Glomerular endothelial cell (primary cell): Measurements from ENCODE around the gene CYP4F2. TPM values are rescaled to one million over a fixed set of nuclear protein-coding genes. Genes with fewer than 3 reads are reported as not detected.
"Not testable (repeated sequence)": the region's sequence is repeated elsewhere in the genome, so short reads cannot be mapped to it uniquely, and the experiment has no call there.

ENCODE experiments used
- DNase-seq: peaks from one replicate; pipeline ENCODE4 v3.0.0-alpha.2; 2011; ENCODE audit warnings: low read depth, low spot score; ENCODE audit errors: extremely low read depth
- total RNA-seq: library from RNA; depleted of rRNA; stranded (reverse); fragments of >200 nt; gene quantifications from 2 replicates; pipeline ENCODE4 v1.2.3, GENCODE V29; 2015

The CYP4F2 gene
- total RNA-seq, 1 donor from 2014 or later = not detected

DNA sequence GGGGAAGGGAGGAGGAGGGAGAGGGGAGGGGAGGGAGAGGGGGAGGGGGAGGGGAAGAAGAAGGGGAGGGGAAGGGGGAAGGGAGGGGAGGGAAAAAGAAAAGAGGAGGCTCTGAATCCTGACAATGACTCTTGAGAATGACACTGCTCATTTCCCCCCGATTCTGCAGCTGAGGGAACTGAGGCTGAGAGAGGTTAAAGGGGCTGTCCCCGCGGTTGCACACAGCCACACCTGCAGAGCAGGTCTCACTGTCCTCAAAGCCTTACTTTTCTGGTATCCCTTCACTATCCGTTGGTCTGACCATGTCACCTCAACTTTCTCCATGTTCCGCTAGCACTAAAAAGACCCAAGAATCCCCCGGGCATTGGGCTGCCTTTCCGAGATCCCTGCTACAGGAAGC, 35.4 kb downstream of the CYP4F2 start:
- DNase-seq = no peak

DNA sequence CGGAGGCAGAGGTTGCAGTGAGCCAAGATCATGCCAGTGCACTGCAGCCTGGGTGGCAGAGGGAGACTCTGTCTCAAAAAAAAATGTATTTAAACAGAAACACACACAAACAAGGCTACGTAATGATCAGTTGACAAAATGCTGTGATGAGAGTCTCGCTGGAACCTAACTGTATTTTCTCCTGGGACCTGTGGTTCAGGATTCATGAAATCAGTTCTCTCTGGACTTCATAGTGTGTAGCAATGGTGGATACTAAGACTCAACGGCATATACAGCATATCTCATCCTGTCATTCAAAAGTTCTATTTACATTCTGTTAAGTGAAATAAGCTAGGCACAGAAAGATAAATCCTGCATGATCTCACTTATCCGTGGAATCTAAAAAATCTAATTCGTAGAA, 37.4 kb downstream of the CYP4F2 start:
- no peak for DNase-seq

DNA sequence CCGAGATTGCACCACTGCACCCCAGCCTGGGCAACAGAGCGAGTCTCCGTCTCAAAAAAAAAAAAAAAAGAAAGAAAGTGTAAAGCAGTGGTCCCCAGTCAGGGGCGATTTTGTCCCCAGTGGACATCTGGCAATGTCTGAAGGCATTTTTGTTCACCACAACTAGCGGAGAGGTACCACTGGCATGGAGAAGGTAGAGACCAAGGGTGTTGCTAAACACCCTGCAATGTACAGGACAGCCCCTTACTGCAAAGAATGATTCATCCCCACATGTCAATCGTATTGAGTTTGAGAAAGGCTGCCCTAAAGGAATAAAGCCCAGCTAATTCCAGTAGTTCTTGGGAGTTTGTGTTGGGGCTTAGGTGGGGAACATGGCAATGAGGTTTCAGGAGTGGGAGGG, 38.7 kb downstream of the CYP4F2 start:
- no peak for DNase-seq

DNA sequence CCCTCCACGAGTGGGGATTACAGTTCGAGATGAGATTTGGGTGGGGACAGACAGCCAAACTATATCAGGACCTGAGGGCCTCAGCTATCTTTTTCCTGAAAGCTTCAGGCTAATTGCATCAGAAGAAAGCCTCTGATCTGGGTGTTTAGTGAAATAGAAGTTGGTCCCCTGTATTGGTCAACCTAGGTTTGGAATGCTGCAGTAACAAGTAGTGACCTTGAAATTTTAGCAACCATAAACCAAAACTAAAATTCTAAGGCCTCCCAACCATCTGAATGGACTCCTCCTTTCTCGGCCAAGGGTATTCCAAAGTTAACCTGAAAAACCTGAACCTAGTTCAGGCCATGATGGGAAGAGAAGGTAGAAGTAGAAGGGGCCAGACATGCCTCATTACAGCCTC, 47.5 kb downstream of the CYP4F2 start:
- no peak for DNase-seq

DNA sequence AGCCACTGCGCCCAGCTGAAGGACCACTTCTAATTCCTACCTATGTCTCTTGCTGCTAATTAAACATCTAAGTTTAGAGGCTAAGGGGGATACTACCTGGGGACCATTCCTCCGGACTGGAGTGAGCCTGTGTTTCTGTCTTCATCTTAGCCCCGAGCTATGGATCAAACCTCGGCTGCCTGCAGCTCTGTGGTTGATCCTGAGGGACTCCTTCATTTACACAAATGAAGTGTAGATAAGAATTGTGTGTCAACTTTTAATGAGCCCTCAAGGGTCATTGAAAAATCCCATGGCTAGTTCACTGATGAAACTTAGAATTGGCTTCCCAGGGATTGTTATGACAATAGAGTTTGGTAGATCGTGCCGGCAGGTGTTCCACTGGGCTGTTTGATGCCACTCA, 51.0 kb downstream of the CYP4F2 start:
- DNase-seq = no peak

DNA sequence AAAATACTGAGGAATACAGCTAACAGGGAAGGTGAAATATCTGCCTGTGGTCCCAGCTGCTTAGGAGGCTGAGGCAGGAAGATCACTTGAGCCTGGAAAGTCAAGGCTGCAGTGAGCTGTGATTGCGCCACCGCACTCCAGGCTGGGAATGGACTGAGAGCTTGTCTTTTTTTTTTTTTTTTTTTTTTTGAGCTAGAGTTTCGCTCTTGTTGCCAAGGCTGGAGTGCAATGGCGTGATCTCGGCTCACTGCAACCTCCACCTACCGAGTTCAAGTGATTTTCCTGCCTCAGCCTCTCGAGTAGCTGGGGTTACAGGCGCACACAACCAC, 54.0 kb downstream of the CYP4F2 start:
- not testable (repeated sequence) for DNase-seq

DNA sequence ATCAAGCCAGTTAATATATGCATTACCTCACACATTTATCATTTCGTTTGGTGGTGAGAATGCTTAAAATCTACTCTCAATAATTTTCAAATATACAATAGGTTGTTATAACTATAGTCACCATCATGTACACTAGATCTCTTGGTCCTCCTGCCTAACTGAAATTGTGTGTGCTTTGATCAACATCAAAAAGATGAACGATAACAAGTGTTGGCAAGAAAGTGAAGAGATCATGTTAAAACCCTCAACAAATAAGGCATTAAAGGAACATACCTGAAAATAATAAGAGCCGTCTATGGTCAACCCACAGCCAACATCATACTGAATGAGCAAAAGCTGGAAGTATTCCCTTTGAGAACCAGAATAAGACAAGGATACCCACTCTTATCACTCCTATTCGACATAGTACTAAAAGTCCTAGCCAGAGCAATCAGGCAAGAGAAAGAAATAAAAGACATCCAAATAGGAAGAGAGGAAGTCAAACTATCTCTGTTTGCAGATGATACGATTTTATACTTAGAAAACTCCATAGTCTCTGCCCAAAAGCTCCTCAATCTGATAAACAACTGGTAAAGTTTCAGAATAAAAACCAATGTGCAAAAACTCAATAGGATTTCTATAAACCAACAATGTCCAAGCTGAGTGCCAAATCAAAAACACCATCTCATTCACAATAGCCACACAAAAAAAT, 54.5 kb downstream of the CYP4F2 start:
- no peak for DNase-seq

DNA sequence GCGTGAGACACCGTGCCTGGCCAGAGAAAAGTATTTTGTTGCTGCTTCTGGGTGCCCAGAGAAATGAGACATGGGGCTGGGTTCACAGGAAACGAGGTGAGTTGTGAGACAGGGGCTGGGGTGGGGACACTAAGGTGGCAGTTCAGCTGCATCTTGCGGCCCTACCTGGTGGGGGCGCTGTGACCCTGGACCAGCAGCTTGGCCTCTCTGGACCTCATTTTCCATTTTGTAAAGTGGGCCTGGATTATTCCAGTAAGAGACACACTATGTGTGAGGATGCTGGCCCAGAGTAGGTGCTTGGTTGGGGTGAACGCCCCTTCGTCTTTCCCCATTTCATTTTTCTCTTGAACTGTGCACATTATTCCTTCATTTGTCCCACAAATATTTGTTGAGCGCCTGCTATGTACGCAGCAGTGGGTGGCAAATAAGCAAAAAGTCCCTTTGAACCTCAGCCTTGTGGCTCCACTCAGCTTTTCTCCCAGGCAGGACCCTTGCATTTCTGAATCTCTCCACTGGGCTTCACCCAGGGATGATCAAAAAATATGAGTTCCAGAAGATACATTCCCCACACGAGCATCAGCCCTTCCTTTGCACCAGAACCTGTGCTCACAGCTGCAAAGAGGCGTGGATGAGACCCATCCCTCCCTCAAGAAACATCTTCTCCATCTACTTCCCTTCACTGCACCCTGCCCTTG, 55.9 kb downstream of the CYP4F2 start:
- no peak for DNase-seq

DNA sequence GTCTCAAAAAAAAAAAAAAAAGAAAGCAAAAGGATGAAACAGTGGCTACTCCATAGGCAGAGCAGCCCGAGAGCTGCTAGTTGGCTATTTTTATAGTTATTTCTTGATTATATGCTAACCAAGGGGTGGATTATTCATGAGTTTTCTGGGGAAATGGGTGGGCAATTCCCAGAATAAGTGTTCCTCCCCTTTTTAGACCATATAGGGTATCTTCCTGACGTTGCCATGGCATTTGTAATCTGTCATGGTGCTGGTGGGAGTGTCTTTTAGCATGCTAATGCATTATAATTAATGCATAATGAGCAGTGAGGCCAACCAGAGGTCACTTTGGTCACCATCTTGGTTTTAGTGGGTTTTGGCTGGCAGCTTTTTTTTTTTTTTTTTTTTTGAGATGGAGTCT, 57.0 kb downstream of the CYP4F2 start:
- no peak for DNase-seq

DNA sequence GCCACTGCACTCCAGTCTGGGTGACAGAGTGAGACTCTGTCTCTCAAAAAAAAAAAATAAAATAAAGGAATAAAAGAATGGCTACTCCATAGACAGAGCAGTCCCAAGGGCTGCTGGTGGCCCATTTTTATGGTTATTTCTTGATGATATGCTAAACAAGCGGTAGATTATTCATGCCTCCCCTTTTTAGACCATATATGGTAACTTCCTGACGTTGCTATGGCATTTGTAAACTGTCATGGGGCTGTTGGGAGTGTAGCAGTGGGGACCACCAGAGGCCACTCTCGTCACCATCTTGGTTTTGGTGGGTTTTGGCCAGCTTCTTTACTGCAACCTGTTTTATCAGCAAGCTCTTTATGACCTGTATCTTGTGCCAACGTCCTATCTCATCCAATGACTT, 58.0 kb downstream of the CYP4F2 start:
- not testable (repeated sequence) for DNase-seq

DNA sequence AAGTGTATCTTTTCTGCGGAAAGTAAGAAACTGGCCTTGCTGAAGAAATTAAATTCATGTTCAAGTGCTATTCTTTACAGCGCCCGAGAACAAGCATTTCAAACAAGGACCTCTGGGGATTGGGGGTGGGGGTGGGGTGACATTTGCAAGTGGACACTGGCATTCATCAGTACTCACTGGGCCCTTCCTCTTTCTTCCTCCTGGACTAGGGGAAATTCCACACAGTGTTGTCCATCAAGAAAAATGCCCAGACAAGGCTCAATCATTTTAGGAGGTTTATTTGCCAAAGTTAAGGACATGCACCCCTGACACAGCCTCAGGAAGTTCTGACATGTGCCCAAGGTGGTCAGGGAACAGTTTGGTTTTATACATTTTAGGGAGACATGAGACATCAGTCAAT, 59.5 kb downstream of the CYP4F2 start:
- DNase-seq = no peak

DNA sequence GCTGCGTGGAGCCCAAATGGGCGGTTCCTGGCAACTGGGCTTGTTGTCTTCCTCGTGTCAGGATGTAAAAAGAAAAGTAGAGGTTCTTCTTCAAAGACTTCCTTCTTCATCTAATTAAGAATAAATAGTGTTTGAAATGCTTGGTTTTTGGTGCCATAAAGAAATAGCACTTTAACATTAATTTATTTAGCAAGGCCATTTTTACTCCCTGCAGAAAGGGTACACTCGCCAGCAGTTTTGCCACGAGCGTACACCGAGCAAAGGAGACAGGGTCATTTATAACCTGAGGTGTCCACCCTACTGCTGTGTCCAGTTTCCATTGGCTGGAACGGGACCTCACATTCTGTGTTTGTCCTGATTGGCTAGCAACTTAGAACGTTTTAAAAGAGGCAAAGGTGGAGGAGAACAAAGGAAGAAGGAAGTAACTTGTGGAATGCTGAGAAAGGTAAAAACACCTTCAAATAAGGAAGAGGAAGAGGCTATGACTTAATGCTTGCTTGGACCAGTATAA, 60.6 kb downstream of the CYP4F2 start:
- no peak for DNase-seq

DNA sequence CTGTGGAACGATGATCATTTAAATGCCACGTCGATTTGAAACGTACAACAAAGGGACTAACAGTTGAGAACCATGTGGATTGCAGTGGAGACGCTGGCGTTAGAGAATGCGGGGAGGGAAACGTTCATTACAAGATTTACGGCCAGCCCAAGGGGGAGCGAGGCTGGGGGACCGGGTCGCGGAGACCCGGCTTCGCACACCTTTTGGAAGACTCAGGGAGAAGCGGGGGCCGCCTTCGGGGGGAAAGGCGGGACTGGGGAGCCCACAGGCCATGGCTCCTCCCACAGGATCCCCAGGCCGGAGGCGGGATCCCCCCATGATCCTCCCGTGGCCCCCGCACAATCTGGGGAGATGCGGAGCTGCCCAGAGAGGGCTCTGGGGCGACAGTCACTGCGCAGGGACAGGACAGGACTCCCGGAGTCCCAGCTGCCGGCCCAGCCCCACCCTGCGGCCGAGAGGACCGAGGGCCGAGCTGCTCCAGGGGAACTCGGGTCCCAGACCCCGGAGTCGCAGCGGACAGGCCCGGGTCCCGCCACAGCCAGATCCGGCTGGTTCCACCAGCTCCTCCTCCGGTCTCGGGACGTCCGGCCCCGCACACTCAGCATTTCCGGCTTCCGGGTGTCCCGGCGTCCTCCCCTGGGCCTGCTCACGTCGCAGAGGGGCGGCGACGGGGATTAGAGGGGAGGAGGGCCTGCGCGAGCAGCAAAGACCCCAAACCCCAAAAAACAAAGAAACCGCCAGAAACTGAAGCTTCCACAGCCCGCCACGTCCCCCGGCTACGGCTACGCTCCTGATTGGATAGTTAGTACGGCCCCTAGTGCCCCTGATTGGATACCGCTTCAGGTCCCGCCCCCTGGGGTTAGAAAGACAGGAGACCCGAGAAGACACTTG, 61.3 kb downstream of the CYP4F2 start:
- DNase-seq = peak; percentile 50

DNA sequence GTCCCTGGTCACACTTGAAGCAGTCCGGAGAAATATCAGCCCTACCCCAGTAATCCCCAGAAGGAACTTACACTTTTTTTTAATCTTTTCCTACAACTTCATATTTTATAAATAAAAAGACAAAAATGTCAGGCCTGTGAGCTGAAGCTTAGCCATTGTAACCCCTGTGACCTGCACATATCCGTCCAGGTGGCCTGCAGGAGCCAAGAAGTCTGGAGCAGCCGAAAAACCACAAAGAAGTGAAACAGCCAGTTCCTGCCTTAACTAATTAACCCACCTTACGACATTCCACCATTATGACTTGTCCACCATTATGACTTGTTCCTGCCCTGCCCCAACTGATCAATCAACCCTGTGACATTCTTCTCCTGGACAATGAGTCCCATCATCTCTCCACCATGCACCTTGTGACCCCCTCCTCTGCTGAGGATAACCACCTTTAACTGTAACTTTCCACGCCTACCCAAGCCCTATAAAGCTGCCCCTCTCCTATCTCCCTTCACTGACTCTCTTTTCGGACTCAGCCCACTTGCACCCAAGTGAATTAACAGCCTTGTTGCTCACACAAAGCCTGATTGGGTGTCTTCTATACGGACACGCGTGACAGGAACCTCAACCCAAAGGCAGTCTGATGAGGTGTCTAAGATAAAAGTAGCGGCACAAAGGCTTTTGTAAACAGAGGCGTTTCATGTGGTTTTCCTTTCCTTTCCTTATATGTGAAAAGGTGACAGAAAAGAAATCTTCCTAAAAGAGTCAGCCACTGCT, 62.1 kb downstream of the CYP4F2 start:
- DNase-seq = not testable (repeated sequence)

DNA sequence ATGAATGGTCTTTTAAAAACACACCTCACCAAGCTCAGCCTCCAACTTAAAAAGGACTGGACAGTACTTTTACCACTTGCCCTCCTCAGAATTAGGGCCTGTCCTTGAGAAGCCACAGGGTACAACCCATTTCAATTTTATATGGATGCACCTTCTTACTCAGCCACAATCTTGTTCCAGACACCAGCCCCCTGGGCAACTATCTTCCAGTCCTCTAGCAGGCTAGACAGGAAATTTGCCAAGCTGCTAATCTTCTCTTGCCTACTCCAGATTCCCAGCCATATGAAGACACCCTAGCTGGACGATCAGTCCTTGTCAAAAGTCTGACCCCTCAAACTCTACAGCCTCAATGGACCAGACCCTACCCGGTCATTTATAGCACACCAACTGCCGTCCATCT, 63.6 kb downstream of the CYP4F2 start:
- DNase-seq = not testable (repeated sequence)

DNA sequence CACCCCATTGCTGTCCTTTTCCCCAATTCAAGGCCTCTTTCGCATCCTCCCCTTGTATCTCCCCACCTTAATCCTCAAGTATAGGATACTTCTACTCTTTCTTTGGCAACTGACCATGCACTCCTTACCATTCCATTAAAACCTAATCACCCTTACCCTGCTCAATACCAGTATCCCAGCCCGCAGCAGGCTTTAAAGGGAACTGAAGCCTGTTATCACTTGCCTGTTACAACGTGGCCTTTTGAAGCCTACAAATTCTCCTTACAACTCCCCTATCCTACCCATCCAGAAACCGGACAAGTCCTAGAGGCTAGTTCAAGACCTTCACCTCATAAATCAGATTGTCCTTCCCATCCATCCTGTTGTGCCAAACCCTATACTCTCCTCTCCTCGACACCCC, 66.2 kb downstream of the CYP4F2 start:
- no peak for DNase-seq

DNA sequence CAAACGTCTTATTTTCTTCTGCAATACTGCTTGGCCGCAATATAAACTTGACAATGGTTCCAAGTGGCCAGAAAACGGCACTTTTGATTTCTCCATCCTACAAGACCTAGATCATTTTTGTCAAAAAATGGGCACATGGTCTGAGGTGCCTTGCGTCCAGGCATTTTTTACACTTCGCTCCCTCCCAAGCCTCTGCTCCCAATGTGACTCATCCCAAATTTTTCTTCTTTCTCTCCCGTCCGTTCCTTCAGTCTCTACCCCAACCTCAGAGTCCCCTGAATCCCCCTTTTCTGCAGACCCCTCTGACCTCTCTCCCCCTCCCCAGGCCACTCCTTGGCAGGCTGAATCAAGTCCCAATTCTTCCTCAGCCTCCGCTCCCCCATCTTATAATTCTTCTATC, 68.1 kb downstream of the CYP4F2 start:
- DNase-seq = no peak

DNA sequence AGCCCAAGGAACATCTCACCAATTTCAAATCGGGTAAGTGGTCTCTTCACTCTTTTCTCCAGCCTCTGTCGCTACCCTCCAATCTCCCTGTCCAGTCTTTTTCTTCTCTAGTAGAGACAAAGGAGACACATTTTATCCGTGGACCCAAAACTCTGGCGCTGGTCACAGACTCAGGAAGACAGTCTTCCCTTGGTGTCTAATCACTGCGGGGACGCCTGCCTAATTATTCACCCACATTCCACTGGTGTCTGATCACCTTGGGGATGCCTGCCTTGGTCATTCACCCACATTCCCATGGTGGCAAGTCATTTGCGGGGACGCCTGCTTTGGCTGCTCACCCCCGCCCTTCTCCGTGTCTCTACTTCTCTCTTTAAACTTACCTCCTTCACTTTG, 68.6 kb downstream of the CYP4F2 start:
- DNase-seq = no peak

DNA sequence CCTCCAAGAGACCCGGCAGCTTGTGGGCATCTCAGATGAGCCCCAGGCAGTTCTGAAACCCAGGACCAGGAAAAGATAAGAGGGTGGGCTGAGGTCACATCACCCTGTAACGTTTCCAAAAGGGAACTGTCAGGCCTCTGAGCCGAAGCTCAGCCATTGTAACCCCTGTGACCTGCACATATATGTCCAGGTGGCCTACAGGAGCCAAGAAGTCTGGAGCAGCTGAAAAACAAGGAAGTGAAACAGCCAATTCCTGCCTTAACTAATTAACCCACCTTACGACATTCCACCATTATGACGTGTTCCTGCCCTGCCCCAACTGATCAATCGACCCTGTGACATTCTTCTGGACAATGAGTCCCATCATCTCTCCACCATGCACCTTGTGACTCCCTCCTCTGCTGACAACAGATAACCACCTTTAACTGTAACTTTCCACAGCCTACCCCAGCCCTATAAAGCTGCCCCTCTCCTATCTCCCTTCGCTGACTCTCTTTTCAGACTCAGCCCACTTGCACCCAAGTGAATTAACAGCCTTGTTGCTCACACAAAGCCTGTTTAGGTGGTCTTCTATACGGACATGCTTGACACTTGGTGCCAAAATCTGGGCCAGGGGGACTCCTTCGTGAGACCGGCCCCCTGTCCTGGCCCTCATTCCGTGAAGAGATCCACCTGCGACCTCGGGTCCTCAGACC, 69.1 kb downstream of the CYP4F2 start:
- DNase-seq = not testable (repeated sequence)

DNA sequence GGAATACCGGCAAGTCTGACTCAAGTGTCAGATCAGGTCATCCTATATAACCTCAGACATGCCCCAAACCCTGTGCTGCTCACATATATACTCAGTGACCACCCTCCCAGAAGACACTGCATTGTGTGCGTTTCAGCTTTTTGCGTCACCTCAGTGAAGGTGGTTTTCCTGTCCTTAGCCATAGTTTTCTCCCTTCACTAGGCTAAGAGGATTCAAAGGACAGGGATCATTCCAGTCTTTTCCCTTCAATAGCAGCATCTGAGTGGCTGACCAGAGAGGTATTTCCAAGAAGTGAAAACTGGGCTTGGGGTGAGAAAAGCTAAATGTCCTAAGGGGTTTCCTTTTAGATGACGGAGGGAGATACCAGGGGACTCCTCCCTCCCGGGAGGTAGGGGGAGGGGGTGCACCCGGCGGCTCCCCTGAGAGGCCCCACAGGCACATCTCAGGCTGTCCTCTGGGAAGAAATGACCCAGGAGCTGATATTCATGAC, 69.7 kb downstream of the CYP4F2 start:
- no peak for DNase-seq
